Erythroblast (primary cell): Measurements from ENCODE around the gene ZSCAN2.

Source experiments
- GATA1 ChIP-seq: IDR thresholded peaks from 2 replicates; pipeline ENCODE4 v1.6.1; 2011; ENCODE audit warnings: low read depth, mild to moderate bottlenecking, control low read depth, low read length, moderate library complexity
- POLR2A ChIP-seq: IDR thresholded peaks from 2 replicates; pipeline ENCODE4 v1.6.1; 2011; ENCODE audit warnings: mild to moderate bottlenecking, low read length

DNA sequence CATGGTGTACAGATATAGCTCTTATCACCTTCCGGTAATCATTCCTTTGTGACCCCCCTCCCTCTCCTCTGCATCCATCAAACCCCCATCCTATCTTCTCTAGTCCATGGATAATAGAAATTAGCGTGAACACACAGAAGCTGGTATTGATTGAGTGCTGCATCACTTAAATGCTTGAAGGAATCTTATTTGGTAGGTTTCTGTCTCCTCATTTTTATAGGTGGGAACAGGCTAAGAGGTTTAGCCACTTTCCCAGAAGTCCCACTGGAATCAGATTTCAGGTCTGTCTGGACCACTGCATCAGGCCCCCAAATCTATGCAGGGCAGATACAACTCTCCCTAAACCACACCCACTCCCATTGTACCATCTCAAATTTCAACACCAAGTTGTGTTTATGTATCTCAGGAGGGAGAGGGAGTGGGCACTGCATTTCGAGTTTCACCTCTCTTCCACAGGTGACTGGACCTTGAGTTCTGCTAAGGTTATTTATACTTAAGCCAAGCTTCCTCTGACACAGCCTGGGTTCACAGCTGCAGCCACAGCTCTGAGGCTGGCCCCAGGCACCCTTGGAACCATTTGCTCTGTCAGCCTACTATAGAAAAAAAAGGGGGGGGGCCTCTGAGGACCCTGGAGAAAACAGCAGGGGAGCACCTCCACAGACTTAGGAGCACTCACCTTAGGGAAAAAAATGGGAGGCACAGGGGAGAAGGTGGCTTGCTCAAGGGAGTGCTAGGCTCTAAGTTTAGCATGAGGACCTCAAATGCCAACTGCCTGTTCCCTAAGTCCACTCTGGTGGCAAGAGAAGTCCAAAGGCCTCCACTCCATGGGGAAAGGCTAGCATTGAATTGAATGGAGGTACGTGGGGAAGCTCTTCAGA is 59.3 kb downstream of the ZSCAN2 start:
- TF ChIP-seq POLR2A (no peak), GATA1 (no peak)
